ENCODE data around the gene LZTS2. TPM values are rescaled to one million over a fixed set of nuclear protein-coding genes. Genes with fewer than 3 reads are reported as not detected.

The LZTS2 gene
- polyA plus RNA-seq, 1 of the 3 experiments (the other 2 are of a cell fraction) = 50.6 TPM

- H3K4me2 ChIP-seq = no peak overlapping the region
- H3K27ac ChIP-seq (ENCODE audit: low read depth in 2 of 2, low read length in 1 of 2) = peak overlapping the region in 1 of 2 experiments; percentile 61; a peak in 2 of 4 replicates
- ChIA-PET CTCF (interaction anchor here (0.9 to 24.5 kb wide), 4 partner anchors 7 to 24 kb away, joined by 3 to 443 read pairs (median 74); partner anchors contain the start of gene LZTS2), POLR2A (interaction anchor here (0.6 to 1.0 kb wide), 3 partner anchors 15 to 486 kb away, joined by 3 read pairs; no protein-coding TSS in a partner anchor)
- H3K79me2 ChIP-seq (ENCODE audit: insufficient read depth) = peaks cover 30% of the 10 kb centered on the region
- peak; percentile 51 for DNase-seq
- H3K4me1 ChIP-seq (ENCODE audit: control insufficient read depth in 1 of 2, insufficient read depth in 2 of 2, low read depth in 1 of 2, low read length in 1 of 2) = peaks cover 11 to 26% of the 10 kb centered on the region in 2 experiments; a peak in 3 of 4 replicates
- H3K9me3 ChIP-seq = no peaks in the 10 kb centered on the region
- TF ChIP-seq CHD2 (IDR thresholded peaks at IDR 0.05; ENCODE audit: low read length, partially characterized antibody) (peak; percentile 39), FOXM1 (IDR thresholded peaks at IDR 0.05; ENCODE audit: low read depth) (no peak)
- H3K4me3 ChIP-seq (ENCODE audit: low read depth in 2 of 2, low read length in 1 of 2) = no peak overlapping the region
- peaks cover 11% of the 10 kb centered on the region for H3F3A ChIP-seq (replicated peaks; ENCODE audit: insufficient read depth)
- WGBS (ENCODE audit: low lambda C conversion rate) = 95% methylated on average over 23 of the region's 33 CpGs
- H3K9ac ChIP-seq = no peak overlapping the region
- H4K20me1 ChIP-seq (ENCODE audit: insufficient read depth) = peaks cover 34% of the 10 kb centered on the region
- H3K36me3 ChIP-seq (replicated peaks in 1 of 2; ENCODE audit: control insufficient read depth in 1 of 2, insufficient read depth in 2 of 2, low read length in 1 of 2) = peaks cover 38 to 48% of the 10 kb centered on the region in 2 experiments
- no peaks in the 10 kb centered on the region for H3K27me3 ChIP-seq (ENCODE audit: insufficient read depth)
- no peak overlapping the region for H2AFZ ChIP-seq (ENCODE audit: low read depth)
- no peaks in the 10 kb centered on the region for H3K9me2 ChIP-seq
Observed at GRCh38 chr10:101006593-101007098, 7.0 kb downstream of the LZTS2 start.

- H3K4me2 ChIP-seq = no peak overlapping the region
- peaks cover 29% of the 10 kb centered on the region for H4K20me1 ChIP-seq (ENCODE audit: insufficient read depth)
- H3K9me3 ChIP-seq = no peaks in the 10 kb centered on the region
- ChIA-PET POLR2A (interaction anchor here (0.6 to 1.0 kb wide), 3 partner anchors 15 to 486 kb away, joined by 3 read pairs; no protein-coding TSS in a partner anchor), CTCF (interaction anchor here (0.6 to 24.5 kb wide), 6 partner anchors 8 to 134 kb away, joined by 3 to 443 read pairs (median 10); partner anchors contain the start of gene LZTS2)
- peaks cover 6 to 26% of the 10 kb centered on the region in 2 experiments; a peak in 3 of 4 replicates for H3K4me1 ChIP-seq (ENCODE audit: control insufficient read depth in 1 of 2, insufficient read depth in 2 of 2, low read depth in 1 of 2, low read length in 1 of 2)
- H3K27ac ChIP-seq (ENCODE audit: low read depth in 2 of 2, low read length in 1 of 2) = peak overlapping the region in 1 of 2 experiments; percentile 61; a peak in 2 of 4 replicates
- H3F3A ChIP-seq (replicated peaks; ENCODE audit: insufficient read depth) = peaks cover 16% of the 10 kb centered on the region
- no peaks in the 10 kb centered on the region for H3K9me2 ChIP-seq
- H3K9ac ChIP-seq = no peak overlapping the region
- no peaks in the 10 kb centered on the region for H3K27me3 ChIP-seq (ENCODE audit: insufficient read depth)
- DNase-seq = no peak
- no peak overlapping the region for H3K4me3 ChIP-seq (ENCODE audit: low read depth in 2 of 2, low read length in 1 of 2)
- TF ChIP-seq, protein P1, sequence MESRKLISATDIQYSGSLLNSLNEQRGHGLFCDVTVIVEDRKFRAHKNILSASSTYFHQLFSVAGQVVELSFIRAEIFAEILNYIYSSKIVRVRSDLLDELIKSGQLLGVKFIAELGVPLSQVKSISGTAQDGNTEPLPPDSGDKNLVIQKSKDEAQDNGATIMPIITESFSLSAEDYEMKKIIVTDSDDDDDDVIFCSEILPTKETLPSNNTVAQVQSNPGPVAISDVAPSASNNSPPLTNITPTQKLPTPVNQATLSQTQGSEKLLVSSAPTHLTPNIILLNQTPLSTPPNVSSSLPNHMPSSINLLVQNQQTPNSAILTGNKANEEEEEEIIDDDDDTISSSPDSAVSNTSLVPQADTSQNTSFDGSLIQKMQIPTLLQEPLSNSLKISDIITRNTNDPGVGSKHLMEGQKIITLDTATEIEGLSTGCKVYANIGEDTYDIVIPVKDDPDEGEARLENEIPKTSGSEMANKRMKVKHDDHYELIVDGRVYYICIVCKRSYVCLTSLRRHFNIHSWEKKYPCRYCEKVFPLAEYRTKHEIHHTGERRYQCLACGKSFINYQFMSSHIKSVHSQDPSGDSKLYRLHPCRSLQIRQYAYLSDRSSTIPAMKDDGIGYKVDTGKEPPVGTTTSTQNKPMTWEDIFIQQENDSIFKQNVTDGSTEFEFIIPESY (IDR thresholded peaks at IDR 0.05; ENCODE audit: borderline replicate concordance, low read depth) = no peak
- no peak for TF ChIP-seq MAX (IDR thresholded peaks at IDR 0.05; ENCODE audit: low read depth)
- no peak for TF ChIP-seq SIN3A (IDR thresholded peaks at IDR 0.05; ENCODE audit: borderline replicate concordance, low read depth, low read length)
- TF ChIP-seq FOXM1 (IDR thresholded peaks at IDR 0.05; ENCODE audit: low read depth) = no peak
- TF ChIP-seq TAF1 (IDR thresholded peaks at IDR 0.05; ENCODE audit: borderline replicate concordance, low read depth, low read length) = no peak
- no peak for TF ChIP-seq EP300 (IDR thresholded peaks at IDR 0.05; ENCODE audit: borderline replicate concordance in 1 of 2, low read depth in 1 of 2, low read length in 1 of 2)
- no peak for TF ChIP-seq MEF2A (IDR thresholded peaks at IDR 0.05; ENCODE audit: borderline replicate concordance, low read depth)
- no peak for TF ChIP-seq JUND (IDR thresholded peaks at IDR 0.05)
- no peak for TF ChIP-seq ELF1 (IDR thresholded peaks at IDR 0.05)
- TF ChIP-seq, protein P2, sequence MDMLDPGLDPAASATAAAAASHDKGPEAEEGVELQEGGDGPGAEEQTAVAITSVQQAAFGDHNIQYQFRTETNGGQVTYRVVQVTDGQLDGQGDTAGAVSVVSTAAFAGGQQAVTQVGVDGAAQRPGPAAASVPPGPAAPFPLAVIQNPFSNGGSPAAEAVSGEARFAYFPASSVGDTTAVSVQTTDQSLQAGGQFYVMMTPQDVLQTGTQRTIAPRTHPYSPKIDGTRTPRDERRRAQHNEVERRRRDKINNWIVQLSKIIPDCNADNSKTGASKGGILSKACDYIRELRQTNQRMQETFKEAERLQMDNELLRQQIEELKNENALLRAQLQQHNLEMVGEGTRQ (IDR thresholded peaks at IDR 0.05; ENCODE audit: borderline replicate concordance, low read depth, low read length) = no peak
- no peak for TF ChIP-seq FOSL2 (IDR thresholded peaks at IDR 0.05; ENCODE audit: borderline replicate concordance, low read depth)
- no peak for TF ChIP-seq RCOR1 (IDR thresholded peaks at IDR 0.05; ENCODE audit: low read length)
- no peak for TF ChIP-seq CTCF (IDR thresholded peaks at IDR 0.05)
- TF ChIP-seq RFX5 (IDR thresholded peaks at IDR 0.05; ENCODE audit: low read length) = no peak
- TF ChIP-seq NRF1 (IDR thresholded peaks at IDR 0.05; ENCODE audit: low read depth, low read length) = no peak
- TF ChIP-seq RXRA (IDR thresholded peaks at IDR 0.05; ENCODE audit: borderline replicate concordance, low read depth) = no peak
- TF ChIP-seq FOXJ3 (CRISPR knock-in tag; IDR thresholded peaks at IDR 0.05) = no peak
- TF ChIP-seq SMC3 (IDR thresholded peaks at IDR 0.05; ENCODE audit: low read depth, low read length) = no peak
- H2AFZ ChIP-seq (ENCODE audit: low read depth) = no peak overlapping the region
- peaks cover 24% of the 10 kb centered on the region for H3K79me2 ChIP-seq (ENCODE audit: insufficient read depth)
- peaks cover 37 to 48% of the 10 kb centered on the region in 2 experiments for H3K36me3 ChIP-seq (replicated peaks in 1 of 2; ENCODE audit: control insufficient read depth in 1 of 2, insufficient read depth in 2 of 2, low read length in 1 of 2)
- WGBS (ENCODE audit: low lambda C conversion rate) = 90% methylated on average over 8 of the region's 11 CpGs
Observed at GRCh38 chr10:101007099-101007711, 7.6 kb downstream of the LZTS2 start.

Measured in SK-N-SH (cell line).